Fibroblast of lung (primary cell): Measurements from ENCODE around the gene TMEM250. TPM values are rescaled to one million over a fixed set of nuclear protein-coding genes. Genes with fewer than 3 reads are reported as not detected.
"Not testable (repeated sequence)": the region's sequence is repeated elsewhere in the genome, so short reads cannot be mapped to it uniquely, and the experiment has no call there.

Source experiments
- DNase-seq, 2 donors: peaks; one replicate each; pipeline versions ENCODE4 v3.0.0 to v3.0.0-alpha.2; 2010; ENCODE audit warnings: low read depth in 2 of 2
- H2AFZ ChIP-seq: 2 replicates; pipeline ENCODE4 v1.5.1; 2012; ENCODE audit warnings: low read length, control low read depth, inconsistent platforms
- H3K27ac ChIP-seq: 2 replicates; pipeline ENCODE4 v1.5.1; 2011; ENCODE audit warnings: low read length, control low read depth; ENCODE audit not compliant: insufficient read depth
- H3K27me3 ChIP-seq: 2 replicates; pipeline ENCODE4 v1.5.1; 2011; ENCODE audit warnings: mild to moderate bottlenecking, low read length; ENCODE audit not compliant: control insufficient read depth, insufficient read depth
- H3K36me3 ChIP-seq: 2 replicates; pipeline ENCODE4 v1.5.1; 2011; ENCODE audit warnings: low read length; ENCODE audit not compliant: control insufficient read depth, insufficient read depth
- H3K4me1 ChIP-seq: 2 replicates; pipeline ENCODE4 v1.5.1; 2011; ENCODE audit warnings: low read length; ENCODE audit not compliant: control insufficient read depth, insufficient read depth; ENCODE audit errors: extremely low read depth
- H3K4me2 ChIP-seq: 2 replicates; pipeline ENCODE4 v1.5.1; 2011; ENCODE audit warnings: low read length, control low read depth; ENCODE audit not compliant: insufficient read depth; ENCODE audit errors: extremely low read depth
- H3K4me3 ChIP-seq, 4 experiments: fragments of 200-600 bp in 1 of 4; sonication (generic) in 1 of 4; replicated peaks in 1 of 4; 2 replicates each; pipeline ENCODE4 v1.5.1; 2011 to 2016; ENCODE audit warnings: low read length in 4 of 4, low read depth in 3 of 4, mild to moderate bottlenecking in 3 of 4, control low read depth in 2 of 4, inconsistent platforms in 1 of 4, mixed read lengths in 1 of 4; ENCODE audit not compliant: insufficient read depth in 1 of 4; ENCODE audit errors: control extremely low read depth in 1 of 4
- H3K79me2 ChIP-seq: 2 replicates; pipeline ENCODE4 v1.5.1; 2012; ENCODE audit warnings: mild to moderate bottlenecking, low read length, inconsistent platforms; ENCODE audit not compliant: control insufficient read depth, insufficient read depth
- H3K9ac ChIP-seq: 2 replicates; pipeline ENCODE4 v1.5.1; 2011; ENCODE audit warnings: mild to moderate bottlenecking, low read length, control low read depth; ENCODE audit not compliant: insufficient read depth
- H3K9me3 ChIP-seq: 2 replicates; pipeline ENCODE4 v1.5.1; 2012; ENCODE audit warnings: low read depth, low read length; ENCODE audit not compliant: control insufficient read depth, insufficient read depth
- H4K20me1 ChIP-seq: 2 replicates; pipeline ENCODE4 v1.5.1; 2011; ENCODE audit warnings: low read length; ENCODE audit not compliant: control insufficient read depth, insufficient read depth; ENCODE audit errors: extremely low read depth
- EZH2 ChIP-seq: IDR thresholded peaks from 2 replicates; pipeline ENCODE4 v1.5.1; 2012; ENCODE audit warnings: low read length, control low read depth, mild to moderate bottlenecking; ENCODE audit errors: missing control alignments
- polyA plus RNA-seq, 2 donors: library from polyadenylated mRNA; depleted of rRNA in 1 of 2; stranded (reverse) in 1 of 2; unstranded in 1 of 2; fragments of >200 nt; gene quantifications; 2 replicates each; pipeline ENCODE4 v1.2.1, GENCODE V29; 2011 to 2012; ENCODE audit warnings: missing spikeins in 1 of 2
- total RNA-seq: library from RNA; depleted of rRNA; stranded (reverse); fragments of >200 nt; gene quantifications from 2 replicates; pipeline ENCODE4 v1.2.1, GENCODE V29; 2014
- TF ChIP-seq, protein P1 (sequence below), 2 donors: IDR thresholded peaks in 1 of 2; conservative IDR thresholded peaks in 1 of 2; 1 replicate in 1 of 2; 2 replicates in 1 of 2; pipeline ENCODE4 v1.5.1; 2011 to 2012; ENCODE audit warnings: low read length in 2 of 2, control low read depth in 1 of 2, inconsistent platforms in 1 of 2, low read depth in 1 of 2, mild to moderate bottlenecking in 1 of 2

The TMEM250 gene
- total and polyA plus RNA-seq, 2 donors (not counting 1 experiment from before 2014, with no cell fraction given) = 13.3 to 43.3 TPM

DNA sequence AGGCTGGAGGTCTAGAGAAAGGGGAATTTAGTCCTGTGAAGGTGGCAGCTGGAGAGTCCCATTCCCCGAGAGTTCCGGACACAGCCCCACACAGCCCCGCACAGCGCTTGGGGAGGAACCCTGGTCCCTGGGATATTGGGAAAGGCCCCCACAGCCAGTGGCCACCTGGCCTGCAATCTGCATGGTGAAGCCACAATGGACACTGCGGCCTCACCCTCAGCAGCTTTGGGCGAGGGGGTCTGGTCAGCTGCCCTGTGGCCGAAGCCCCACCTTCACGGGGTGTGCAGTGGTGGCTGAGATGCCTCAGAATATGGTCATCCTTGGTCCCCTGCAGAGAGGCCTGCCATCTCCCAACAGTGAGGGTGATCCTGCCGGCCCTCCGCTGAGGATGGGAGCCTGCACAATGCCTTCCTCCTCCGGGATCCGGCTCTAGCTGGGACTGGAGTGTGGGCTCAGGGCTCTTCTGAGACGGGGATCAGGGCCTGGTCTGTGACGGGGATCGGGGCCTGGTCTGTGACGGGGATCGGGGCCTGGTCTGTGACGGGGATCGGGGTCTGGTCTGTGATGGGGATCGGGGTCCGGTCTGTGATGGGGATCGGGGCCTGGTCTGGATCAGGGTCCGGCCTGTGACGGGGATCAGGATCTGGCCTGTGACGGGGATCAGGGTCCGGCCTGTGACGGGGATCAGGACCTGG, 33.3 kb upstream of the TMEM250 start:
- Histone ChIP-seq H4K20me1 (no peaks in the 10 kb centered on the region), H3K36me3 (no peaks in the 10 kb centered on the region), H3K27ac (no peak overlapping the region), H2AFZ (no peak overlapping the region), H3K79me2 (no peaks in the 10 kb centered on the region), H3K4me3 (no peak overlapping the region), H3K9me3 (no peaks in the 10 kb centered on the region), H3K27me3 (peaks cover 10% of the 10 kb centered on the region), H3K4me2 (no peak overlapping the region), H3K9ac (no peak overlapping the region), H3K4me1 (no peaks in the 10 kb centered on the region)
- DNase-seq = no peak
- TF ChIP-seq, protein P1, sequence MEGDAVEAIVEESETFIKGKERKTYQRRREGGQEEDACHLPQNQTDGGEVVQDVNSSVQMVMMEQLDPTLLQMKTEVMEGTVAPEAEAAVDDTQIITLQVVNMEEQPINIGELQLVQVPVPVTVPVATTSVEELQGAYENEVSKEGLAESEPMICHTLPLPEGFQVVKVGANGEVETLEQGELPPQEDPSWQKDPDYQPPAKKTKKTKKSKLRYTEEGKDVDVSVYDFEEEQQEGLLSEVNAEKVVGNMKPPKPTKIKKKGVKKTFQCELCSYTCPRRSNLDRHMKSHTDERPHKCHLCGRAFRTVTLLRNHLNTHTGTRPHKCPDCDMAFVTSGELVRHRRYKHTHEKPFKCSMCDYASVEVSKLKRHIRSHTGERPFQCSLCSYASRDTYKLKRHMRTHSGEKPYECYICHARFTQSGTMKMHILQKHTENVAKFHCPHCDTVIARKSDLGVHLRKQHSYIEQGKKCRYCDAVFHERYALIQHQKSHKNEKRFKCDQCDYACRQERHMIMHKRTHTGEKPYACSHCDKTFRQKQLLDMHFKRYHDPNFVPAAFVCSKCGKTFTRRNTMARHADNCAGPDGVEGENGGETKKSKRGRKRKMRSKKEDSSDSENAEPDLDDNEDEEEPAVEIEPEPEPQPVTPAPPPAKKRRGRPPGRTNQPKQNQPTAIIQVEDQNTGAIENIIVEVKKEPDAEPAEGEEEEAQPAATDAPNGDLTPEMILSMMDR (conservative IDR thresholded peaks at IDR 0.05 in 1 of 2, IDR thresholded peaks at IDR 0.05 in 1 of 2; ENCODE audit: low read depth in 1 of 2, low read length in 2 of 2) = no peak
- no peak for TF ChIP-seq EZH2

DNA sequence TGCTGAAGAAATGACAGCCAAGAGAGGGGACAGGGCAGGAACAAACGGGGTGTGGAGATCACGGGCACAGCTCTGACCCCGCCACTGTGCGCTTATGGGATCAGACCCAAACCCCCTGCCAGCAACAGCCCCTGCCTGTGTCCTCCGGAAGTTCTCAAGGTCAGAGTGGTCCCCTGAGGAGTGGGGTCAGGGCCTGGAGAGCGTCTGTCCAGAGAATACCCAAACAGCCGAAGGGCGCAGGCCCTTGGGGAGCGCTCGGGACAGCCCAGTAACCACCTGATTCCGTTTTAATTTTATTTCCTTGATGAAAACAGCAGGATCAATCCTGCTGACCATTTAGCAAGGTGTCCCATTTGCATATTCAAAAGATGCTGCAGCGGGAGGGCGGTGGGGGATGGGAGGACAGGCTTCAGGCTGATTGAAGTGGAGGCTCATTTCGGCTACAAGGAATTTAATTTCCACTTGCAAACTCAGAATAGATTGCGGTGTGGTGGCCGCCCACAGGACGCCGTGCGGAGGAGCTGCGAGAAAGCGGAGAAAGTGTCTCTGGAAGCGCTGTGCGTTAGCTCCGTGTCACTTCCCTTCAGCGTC, 32.6 kb upstream of the TMEM250 start:
- Histone ChIP-seq H3K27ac (no peak overlapping the region), H3K36me3 (no peaks in the 10 kb centered on the region), H2AFZ (no peak overlapping the region), H3K79me2 (no peaks in the 10 kb centered on the region), H3K27me3 (peaks cover 8% of the 10 kb centered on the region), H3K9ac (no peak overlapping the region), H4K20me1 (no peaks in the 10 kb centered on the region), H3K4me2 (no peak overlapping the region), H3K4me3 (no peak overlapping the region), H3K4me1 (no peaks in the 10 kb centered on the region), H3K9me3 (no peaks in the 10 kb centered on the region)
- TF ChIP-seq EZH2 = no peak
- TF ChIP-seq, protein P1 (conservative IDR thresholded peaks at IDR 0.05 in 1 of 2, IDR thresholded peaks at IDR 0.05 in 1 of 2; ENCODE audit: low read depth in 1 of 2, low read length in 2 of 2) = no peak
- no peak for DNase-seq

DNA sequence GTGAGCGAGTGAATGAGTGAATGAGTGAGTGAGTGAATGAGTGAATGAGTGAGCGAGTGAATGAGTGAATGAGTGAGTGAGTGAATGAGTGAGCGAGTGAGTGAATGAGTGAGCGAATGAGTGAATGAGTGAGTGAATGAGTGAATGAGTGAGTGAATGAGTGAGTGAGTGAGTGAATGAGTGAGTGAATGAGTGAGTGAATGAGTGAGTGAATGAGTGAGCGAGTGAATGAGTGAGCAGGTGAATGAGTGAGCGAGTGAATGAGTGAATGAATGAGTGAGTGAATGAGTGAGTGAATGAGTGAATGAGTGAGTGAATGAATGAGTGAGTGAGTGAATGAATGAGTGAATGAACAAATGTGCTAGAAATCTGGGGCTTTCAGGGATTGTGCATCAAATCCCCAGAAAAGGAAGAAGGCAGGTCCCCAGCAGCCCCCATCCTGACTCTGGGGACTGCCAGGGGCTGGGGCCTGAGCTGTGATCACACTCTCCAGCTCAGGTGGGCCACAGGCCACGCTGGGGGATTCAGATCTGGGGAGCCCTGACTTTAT, 32.1 kb upstream of the TMEM250 start:
- H3K9me3 ChIP-seq, H3K9ac ChIP-seq, H3K27me3 ChIP-seq, H3K36me3 ChIP-seq, H3K79me2 ChIP-seq, H3K27ac ChIP-seq, H3K4me3 ChIP-seq, H3K4me2 ChIP-seq, H2AFZ ChIP-seq, H3K4me1 ChIP-seq, DNase-seq, H4K20me1 ChIP-seq: not testable (repeated sequence)
